HepG2 (cell line): ENCODE measurements around the gene JPH4. TPM values are rescaled to one million over a fixed set of nuclear protein-coding genes. Genes with fewer than 3 reads are reported as not detected.
A peak's percentile ranks its signal among the peaks of the same experiment; 100 is the strongest.

Experiments used
- FOXA1 ChIP-seq, 2 experiments: fragments of 450-650 bp in 1 of 2; sonication (generic) in 1 of 2; formaldehyde crosslinking in 1 of 2; IDR thresholded peaks; 2 replicates each; pipeline versions ENCODE4 v1.4.0 to v1.6.1; 2016 to 2020; ENCODE audit warnings: missing genetic modification reagents in 1 of 2
- HMG20B ChIP-seq: conservative IDR thresholded peaks from 2 replicates; pipeline ENCODE4 v1.6.1; 2016; ENCODE audit warnings: missing genetic modification reagents, missing compliant biosample characterization
- MTF1 ChIP-seq: sonication (generic); formaldehyde crosslinking; IDR thresholded peaks from 2 replicates; pipeline ENCODE4 v1.5.0; 2020; ENCODE audit warnings: missing genetic modification reagents
- MTF2 ChIP-seq: sonication (generic); formaldehyde crosslinking; IDR thresholded peaks from 2 replicates; pipeline ENCODE4 v1.5.0; 2020; ENCODE audit warnings: missing genetic modification reagents, borderline replicate concordance
- POLR2G ChIP-seq: fragments of 200-400 bp; formaldehyde crosslinking; IDR thresholded peaks from 2 replicates; pipeline ENCODE4 v1.6.1; 2018; ENCODE audit warnings: mild to moderate bottlenecking, low read depth, low read length, moderate library complexity
- PRPF4 ChIP-seq: fragments of 200-400 bp; formaldehyde crosslinking; IDR thresholded peaks from 2 replicates; pipeline ENCODE4 v1.6.1; 2016; ENCODE audit warnings: low read length, low read depth; ENCODE audit not compliant: poor library complexity, severe bottlenecking
- RBM39 ChIP-seq: fragments of 200-400 bp; formaldehyde crosslinking; IDR thresholded peaks from one replicate; pipeline ENCODE4 v1.6.1; 2018; ENCODE audit warnings: antibody characterized with exemption, mild to moderate bottlenecking, low read depth, low read length; ENCODE audit not compliant: poor library complexity, severe bottlenecking
- RFX3 ChIP-seq: IDR thresholded peaks from 2 replicates; pipeline ENCODE4 v1.6.1; 2016; ENCODE audit warnings: missing biosample characterization, missing genetic modification reagents
- ZNF274 ChIP-seq: sonication (generic); formaldehyde crosslinking; IDR thresholded peaks from 2 replicates; pipeline ENCODE4 v1.5.1; 2020; ENCODE audit warnings: mild to moderate bottlenecking, missing genetic modification reagents
- ZNF616 ChIP-seq: sonication (generic); formaldehyde crosslinking; IDR thresholded peaks from 2 replicates; pipeline ENCODE4 v1.5.0; 2020; ENCODE audit warnings: low read depth, mild to moderate bottlenecking, missing genetic modification reagents
- ZNF629 ChIP-seq: sonication (generic); formaldehyde crosslinking; conservative IDR thresholded peaks from 2 replicates; pipeline ENCODE4 v1.5.0; 2020; ENCODE audit warnings: missing genetic modification reagents
- ZNF737 ChIP-seq: sonication (generic); formaldehyde crosslinking; IDR thresholded peaks from 2 replicates; pipeline ENCODE4 v1.5.0; 2020; ENCODE audit warnings: missing genetic modification reagents, mild to moderate bottlenecking, borderline replicate concordance
- ZNF781 ChIP-seq: sonication (generic); formaldehyde crosslinking; IDR thresholded peaks from 2 replicates; pipeline ENCODE4 v1.5.1; 2020; ENCODE audit warnings: borderline replicate concordance, mild to moderate bottlenecking, missing genetic modification reagents; ENCODE audit errors: not compliant biosample characterization
- polyA plus RNA-seq, 8 experiments: library from polyadenylated mRNA; depleted of rRNA in 3 of 8; stranded (reverse) in 7 of 8; unstranded in 1 of 8; fragments of >200 nt; fragmentation: Illumina TruSeq in 4 of 8; extraction: Trizol in 4 of 8; gene quantifications; 2 replicates each; pipeline versions ENCODE4 v1.2.1 to v1.2.3, GENCODE V29; 2011 to 2016; ENCODE audit warnings: low read depth in 4 of 8, missing spikeins in 1 of 8, mixed read lengths in 1 of 8; ENCODE audit not compliant: insufficient read depth in 1 of 8
- total RNA-seq, 5 experiments: library from RNA; depleted of rRNA; stranded (reverse); fragments of >200 nt; fragmentation: Illumina TruSeq; extraction: Trizol; gene quantifications; 2 replicates each; pipeline ENCODE4 v1.2.3, GENCODE V29; 2016; ENCODE audit warnings: low read depth in 1 of 5
- TF ChIP-seq, protein P1 (sequence below): IDR thresholded peaks from 2 replicates; pipeline ENCODE4 v1.6.1; 2012; ENCODE audit warnings: inconsistent platforms
- TF ChIP-seq, protein P2 (sequence below): IDR thresholded peaks from 2 replicates; pipeline ENCODE4 v1.4.0; 2020; ENCODE audit warnings: mild to moderate bottlenecking, missing genetic modification reagents
- TF ChIP-seq, protein P3 (sequence below): IDR thresholded peaks from 2 replicates; pipeline ENCODE4 v1.6.1; 2012; ENCODE audit warnings: low read depth, low read length, improper control_type of control experiment
- TF ChIP-seq, protein P4 (sequence below): sonication (generic); formaldehyde crosslinking; IDR thresholded peaks from 2 replicates; pipeline ENCODE4 v1.4.0; 2020; ENCODE audit warnings: mild to moderate bottlenecking, missing genetic modification reagents
- TF ChIP-seq, protein P5 (sequence below): sonication (generic); formaldehyde crosslinking; IDR thresholded peaks from 2 replicates; pipeline ENCODE4 v1.8.0; 2022; ENCODE audit warnings: missing genetic modification reagents, low read depth, mild to moderate bottlenecking, borderline replicate concordance
- TF ChIP-seq, protein P6 (sequence below): sonication (generic); formaldehyde crosslinking; IDR thresholded peaks from 2 replicates; pipeline ENCODE4 v1.4.0; 2020; ENCODE audit warnings: mild to moderate bottlenecking, missing genetic modification reagents

JPH4 gene
- total and polyA plus RNA-seq, 2 of the 13 experiments (the other 11 are each of a cell fraction or from before 2014, with no cell fraction given), result 0.08 to 0.22 TPM

DNA sequence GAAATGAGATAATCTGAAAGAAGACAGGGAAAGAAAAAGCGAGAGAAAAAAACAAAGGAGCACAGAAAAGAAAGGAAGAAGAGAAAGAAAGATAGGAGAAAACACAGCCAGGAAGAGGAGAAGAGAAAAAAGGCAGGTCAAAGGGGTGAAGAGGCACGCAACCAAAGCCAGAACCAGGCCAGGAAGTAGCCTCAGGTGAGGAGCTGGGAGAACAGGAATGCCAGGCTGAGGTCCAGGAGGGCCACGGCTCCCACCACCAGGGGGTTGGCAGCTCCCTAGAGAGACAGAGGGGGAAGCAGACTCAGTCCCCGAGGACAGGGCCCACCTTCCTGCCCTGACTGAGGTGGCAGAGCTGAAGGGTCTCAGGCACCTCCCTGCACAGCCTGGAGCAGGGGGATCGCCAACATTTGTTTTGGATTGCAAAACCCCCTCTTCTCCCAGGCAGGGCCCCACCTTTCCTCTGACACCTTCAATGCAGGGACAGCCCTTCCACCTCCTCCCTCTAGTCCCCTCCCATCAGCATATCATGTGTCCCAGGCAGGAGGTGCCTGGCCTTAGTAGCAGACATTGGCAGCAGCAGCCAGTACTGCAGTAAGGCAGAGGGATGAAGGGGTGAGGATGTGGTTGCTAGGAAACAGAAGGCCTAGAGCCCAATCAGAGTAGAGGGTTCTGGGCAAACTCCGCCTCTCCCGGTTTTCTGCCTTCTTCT, 9.0 kb downstream of the JPH4 start (continued):
- TF ChIP-seq RFX3 (CRISPR knock-in tag) (peak; percentile 46; the same call in 1 of the 2 replicates), HMG20B (no peak), PRPF4 (peak; percentile 5), POLR2G (no peak), RBM39 (peak; percentile 35), MTF2 (CRISPR knock-in tag) (no peak), ZNF274 (CRISPR knock-in tag) (no peak), FOXA1 (IDR thresholded peaks at IDR 0.05) (0 out of 2 replicates have a peak, but pooled peaks have one; percentile 11), FOXA1 (CRISPR knock-in tag; IDR thresholded peaks at IDR 0.05) (no peak), ZNF781 (CRISPR knock-in tag) (no peak), ZNF616 (no peak), ZNF629 (CRISPR knock-in tag) (no peak), MTF1 (CRISPR knock-in tag) (no peak), ZNF737 (CRISPR knock-in tag) (no peak)
- TF ChIP-seq, protein P1, sequence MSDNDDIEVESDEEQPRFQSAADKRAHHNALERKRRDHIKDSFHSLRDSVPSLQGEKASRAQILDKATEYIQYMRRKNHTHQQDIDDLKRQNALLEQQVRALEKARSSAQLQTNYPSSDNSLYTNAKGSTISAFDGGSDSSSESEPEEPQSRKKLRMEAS, result no peak
- TF ChIP-seq, protein P2, sequence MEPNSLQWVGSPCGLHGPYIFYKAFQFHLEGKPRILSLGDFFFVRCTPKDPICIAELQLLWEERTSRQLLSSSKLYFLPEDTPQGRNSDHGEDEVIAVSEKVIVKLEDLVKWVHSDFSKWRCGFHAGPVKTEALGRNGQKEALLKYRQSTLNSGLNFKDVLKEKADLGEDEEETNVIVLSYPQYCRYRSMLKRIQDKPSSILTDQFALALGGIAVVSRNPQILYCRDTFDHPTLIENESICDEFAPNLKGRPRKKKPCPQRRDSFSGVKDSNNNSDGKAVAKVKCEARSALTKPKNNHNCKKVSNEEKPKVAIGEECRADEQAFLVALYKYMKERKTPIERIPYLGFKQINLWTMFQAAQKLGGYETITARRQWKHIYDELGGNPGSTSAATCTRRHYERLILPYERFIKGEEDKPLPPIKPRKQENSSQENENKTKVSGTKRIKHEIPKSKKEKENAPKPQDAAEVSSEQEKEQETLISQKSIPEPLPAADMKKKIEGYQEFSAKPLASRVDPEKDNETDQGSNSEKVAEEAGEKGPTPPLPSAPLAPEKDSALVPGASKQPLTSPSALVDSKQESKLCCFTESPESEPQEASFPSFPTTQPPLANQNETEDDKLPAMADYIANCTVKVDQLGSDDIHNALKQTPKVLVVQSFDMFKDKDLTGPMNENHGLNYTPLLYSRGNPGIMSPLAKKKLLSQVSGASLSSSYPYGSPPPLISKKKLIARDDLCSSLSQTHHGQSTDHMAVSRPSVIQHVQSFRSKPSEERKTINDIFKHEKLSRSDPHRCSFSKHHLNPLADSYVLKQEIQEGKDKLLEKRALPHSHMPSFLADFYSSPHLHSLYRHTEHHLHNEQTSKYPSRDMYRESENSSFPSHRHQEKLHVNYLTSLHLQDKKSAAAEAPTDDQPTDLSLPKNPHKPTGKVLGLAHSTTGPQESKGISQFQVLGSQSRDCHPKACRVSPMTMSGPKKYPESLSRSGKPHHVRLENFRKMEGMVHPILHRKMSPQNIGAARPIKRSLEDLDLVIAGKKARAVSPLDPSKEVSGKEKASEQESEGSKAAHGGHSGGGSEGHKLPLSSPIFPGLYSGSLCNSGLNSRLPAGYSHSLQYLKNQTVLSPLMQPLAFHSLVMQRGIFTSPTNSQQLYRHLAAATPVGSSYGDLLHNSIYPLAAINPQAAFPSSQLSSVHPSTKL, result no peak
- TF ChIP-seq, protein P3, sequence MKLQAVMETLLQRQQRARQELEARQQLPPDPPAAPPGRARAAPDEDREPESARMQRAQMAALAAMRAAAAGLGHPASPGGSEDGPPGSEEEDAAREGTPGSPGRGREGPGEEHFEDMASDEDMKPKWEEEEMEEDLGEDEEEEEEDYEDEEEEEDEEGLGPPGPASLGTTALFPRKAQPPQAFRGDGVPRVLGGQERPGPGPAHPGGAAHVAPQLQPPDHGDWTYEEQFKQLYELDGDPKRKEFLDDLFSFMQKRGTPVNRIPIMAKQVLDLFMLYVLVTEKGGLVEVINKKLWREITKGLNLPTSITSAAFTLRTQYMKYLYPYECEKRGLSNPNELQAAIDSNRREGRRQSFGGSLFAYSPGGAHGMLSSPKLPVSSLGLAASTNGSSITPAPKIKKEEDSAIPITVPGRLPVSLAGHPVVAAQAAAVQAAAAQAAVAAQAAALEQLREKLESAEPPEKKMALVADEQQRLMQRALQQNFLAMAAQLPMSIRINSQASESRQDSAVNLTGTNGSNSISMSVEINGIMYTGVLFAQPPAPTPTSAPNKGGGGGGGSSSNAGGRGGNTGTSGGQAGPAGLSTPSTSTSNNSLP, result no peak
- TF ChIP-seq, protein P4, sequence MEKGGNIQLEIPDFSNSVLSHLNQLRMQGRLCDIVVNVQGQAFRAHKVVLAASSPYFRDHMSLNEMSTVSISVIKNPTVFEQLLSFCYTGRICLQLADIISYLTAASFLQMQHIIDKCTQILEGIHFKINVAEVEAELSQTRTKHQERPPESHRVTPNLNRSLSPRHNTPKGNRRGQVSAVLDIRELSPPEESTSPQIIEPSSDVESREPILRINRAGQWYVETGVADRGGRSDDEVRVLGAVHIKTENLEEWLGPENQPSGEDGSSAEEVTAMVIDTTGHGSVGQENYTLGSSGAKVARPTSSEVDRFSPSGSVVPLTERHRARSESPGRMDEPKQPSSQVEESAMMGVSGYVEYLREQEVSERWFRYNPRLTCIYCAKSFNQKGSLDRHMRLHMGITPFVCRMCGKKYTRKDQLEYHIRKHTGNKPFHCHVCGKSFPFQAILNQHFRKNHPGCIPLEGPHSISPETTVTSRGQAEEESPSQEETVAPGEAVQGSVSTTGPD (CRISPR knock-in tag), result no peak
- TF ChIP-seq, protein P5, sequence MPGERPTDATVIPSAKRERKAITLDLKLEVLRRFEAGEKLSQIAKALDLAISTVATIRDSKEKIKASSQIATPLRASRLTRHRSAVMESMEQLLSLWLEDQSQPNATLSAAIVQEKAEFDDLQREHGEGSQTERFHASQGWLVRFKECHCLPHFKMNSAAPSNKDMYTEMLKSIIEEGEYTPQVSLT (CRISPR knock-in tag), result no peak
- TF ChIP-seq, protein P6, sequence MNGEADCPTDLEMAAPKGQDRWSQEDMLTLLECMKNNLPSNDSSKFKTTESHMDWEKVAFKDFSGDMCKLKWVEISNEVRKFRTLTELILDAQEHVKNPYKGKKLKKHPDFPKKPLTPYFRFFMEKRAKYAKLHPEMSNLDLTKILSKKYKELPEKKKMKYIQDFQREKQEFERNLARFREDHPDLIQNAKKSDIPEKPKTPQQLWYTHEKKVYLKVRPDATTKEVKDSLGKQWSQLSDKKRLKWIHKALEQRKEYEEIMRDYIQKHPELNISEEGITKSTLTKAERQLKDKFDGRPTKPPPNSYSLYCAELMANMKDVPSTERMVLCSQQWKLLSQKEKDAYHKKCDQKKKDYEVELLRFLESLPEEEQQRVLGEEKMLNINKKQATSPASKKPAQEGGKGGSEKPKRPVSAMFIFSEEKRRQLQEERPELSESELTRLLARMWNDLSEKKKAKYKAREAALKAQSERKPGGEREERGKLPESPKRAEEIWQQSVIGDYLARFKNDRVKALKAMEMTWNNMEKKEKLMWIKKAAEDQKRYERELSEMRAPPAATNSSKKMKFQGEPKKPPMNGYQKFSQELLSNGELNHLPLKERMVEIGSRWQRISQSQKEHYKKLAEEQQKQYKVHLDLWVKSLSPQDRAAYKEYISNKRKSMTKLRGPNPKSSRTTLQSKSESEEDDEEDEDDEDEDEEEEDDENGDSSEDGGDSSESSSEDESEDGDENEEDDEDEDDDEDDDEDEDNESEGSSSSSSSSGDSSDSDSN (CRISPR knock-in tag), result no peak
